ENCODE data around the gene CTF1. TPM values are rescaled to one million over a fixed set of nuclear protein-coding genes. Genes with fewer than 3 reads are reported as not detected.

The CTF1 gene
- total and polyA plus RNA-seq, 7 donors = 0.46 to 6.9 (median 3.6) TPM

DNA sequence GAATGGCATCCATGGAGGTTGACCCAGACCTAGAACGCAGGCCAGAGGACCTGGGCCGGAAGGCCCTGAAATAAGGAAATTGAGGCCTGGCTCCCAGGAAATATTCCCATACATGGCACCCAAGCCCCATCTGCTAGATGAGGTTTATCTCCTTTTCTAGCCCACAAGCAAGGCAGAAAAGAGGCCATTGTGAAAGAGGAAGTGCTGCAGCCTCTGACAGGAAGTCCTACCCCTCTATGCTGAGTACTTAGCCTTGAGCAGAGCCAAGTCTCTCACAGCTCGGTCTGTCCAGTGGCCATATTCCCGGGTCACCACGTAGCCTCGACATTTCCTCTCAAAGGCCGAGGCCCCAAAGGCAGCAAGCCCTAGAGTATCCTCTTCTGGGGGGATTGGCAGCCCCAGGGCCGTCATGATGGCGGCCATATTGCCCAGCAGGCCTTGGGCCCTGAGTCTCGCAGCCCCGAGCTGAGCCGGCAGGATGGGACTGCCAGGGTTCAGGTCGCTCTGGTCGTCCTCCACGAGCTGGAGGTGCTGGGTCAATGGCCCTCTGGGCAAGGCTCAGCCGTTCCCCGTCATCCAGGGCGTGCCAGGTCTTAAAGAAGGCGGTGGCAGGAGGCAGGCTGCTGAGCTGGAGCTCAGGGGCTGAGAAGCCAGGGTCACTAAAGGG is 7.8 kb downstream of the CTF1 start:
- Histone ChIP-seq H3K27me3 (no peaks in the 10 kb centered on the region), H3K36me3 (no peaks in the 10 kb centered on the region), H3K9me3 (no peaks in the 10 kb centered on the region), H3K4me1 (peaks cover 0 to 22% (median 18%) of the 10 kb centered on the region in 4 donors), H3K4me3 (no peak overlapping the region), H3K27ac (peak overlapping the region; percentile 33 to 92 (median 90))
- no peak for DNase-seq
- WGBS, 2 donors = 83 to 84% methylated on average over 19 of the region's 19 CpGs
- intact Hi-C loops (cut with DNase I) = no loop called here
- TF ChIP-seq CTCF (IDR thresholded peaks at IDR 0.05) (no peak), POLR2A (IDR thresholded peaks at IDR 0.05) (no peak), POLR2AphosphoS5 (IDR thresholded peaks at IDR 0.05) (no peak)

DNA sequence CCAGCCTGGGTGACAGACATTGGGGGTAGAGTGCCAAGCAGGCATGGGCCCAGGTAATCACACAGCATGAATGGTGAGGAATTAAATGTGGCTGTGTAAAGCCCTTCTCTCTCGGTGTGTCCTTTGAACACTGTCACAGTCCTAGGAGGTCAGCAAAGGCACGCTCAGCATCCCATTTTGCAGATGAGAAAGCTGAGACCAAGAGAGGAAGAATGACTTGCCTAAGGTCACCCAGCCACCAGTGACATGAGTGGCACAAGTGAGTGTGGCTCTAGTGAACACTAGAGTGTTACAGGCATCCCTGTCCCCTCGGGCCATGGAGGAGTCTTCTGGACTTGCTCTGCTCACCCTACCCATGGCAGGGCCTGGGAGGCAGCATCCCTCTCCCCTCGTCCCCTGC is 10.7 kb downstream of the CTF1 start:
- WGBS, 2 donors = 84 to 93% methylated on average over 4 of the region's 4 CpGs
- no peak overlapping the region for H3K27ac ChIP-seq
- intact Hi-C loops (cut with DNase I) = no loop called here
- DNase-seq = no peak
- TF ChIP-seq POLR2A (IDR thresholded peaks at IDR 0.05) = no peak
- no peak for TF ChIP-seq CTCF (IDR thresholded peaks at IDR 0.05)
- no peak for TF ChIP-seq EP300 (IDR thresholded peaks at IDR 0.05)
- H3K4me3 ChIP-seq = no peak overlapping the region
- H3K27me3 ChIP-seq = no peaks in the 10 kb centered on the region
- no peaks in the 10 kb centered on the region for H3K9me3 ChIP-seq
- H3K36me3 ChIP-seq = no peaks in the 10 kb centered on the region
- H3K4me1 ChIP-seq = peaks cover 0 to 12% (median 7%) of the 10 kb centered on the region in 4 donors

DNA sequence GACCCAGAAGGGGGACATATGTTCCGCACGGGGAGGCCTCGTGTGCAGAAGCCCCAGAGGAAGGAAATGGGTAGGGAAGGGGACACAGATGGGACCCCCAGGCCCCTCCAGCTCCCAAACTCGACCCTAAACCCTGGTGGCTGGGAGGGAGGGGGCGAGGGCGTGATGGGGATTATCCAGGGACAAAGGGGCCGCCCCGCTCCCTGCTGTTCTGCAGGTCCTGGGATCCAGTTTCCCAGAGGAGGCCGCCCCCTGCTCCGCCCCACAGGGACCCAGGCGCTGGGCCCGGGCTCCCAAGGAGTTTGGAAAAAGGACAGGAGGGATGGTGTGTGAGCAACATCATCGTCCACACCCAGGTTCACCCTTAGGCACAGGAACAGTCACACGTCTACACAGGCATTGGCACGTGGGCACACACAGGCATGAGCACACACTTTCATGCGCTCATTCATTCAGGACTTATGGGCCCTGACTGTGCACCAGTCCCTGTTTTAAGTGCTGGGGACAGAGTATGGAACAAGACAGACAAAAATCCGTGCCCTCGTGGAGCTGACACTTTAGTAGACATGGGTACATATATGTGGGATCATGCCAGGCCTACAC is 14.1 kb downstream of the CTF1 start:
- Histone ChIP-seq H3K9me3 (no peaks in the 10 kb centered on the region), H3K4me1 (no peaks in the 10 kb centered on the region), H3K4me3 (no peak overlapping the region), H3K36me3 (no peaks in the 10 kb centered on the region), H3K27ac (no peak overlapping the region), H3K27me3 (no peaks in the 10 kb centered on the region)
- intact Hi-C loops (cut with DNase I) = no loop called here
- TF ChIP-seq CTCF (IDR thresholded peaks at IDR 0.05) = no peak
- TF ChIP-seq EP300 (IDR thresholded peaks at IDR 0.05) = no peak
- TF ChIP-seq POLR2A (IDR thresholded peaks at IDR 0.05) = no peak
- TF ChIP-seq POLR2AphosphoS5 (IDR thresholded peaks at IDR 0.05) = no peak
- 77 to 83% methylated on average over 18 of the region's 18 CpGs for WGBS, 2 donors
- no peak for DNase-seq

- Histone ChIP-seq H3K4me1 (no peaks in the 10 kb centered on the region), H3K9me3 (no peaks in the 10 kb centered on the region), H3K36me3 (no peaks in the 10 kb centered on the region), H3K4me3 (no peak overlapping the region), H3K27me3 (no peaks in the 10 kb centered on the region), H3K27ac (no peak overlapping the region)
- TF ChIP-seq EP300 (IDR thresholded peaks at IDR 0.05) = no peak
- no peak for TF ChIP-seq POLR2AphosphoS5 (IDR thresholded peaks at IDR 0.05)
- no peak for TF ChIP-seq POLR2A (IDR thresholded peaks at IDR 0.05)
- TF ChIP-seq CTCF (IDR thresholded peaks at IDR 0.05) = no peak
- intact Hi-C loops (cut with DNase I) = no loop called here
- 92 to 93% methylated on average over 6 of the region's 6 CpGs for WGBS, 2 donors
- DNase-seq = no peak
Measured at GRCh38 chr16:30912794-30913412, 16.5 kb downstream of the CTF1 start.

All from sigmoid colon (tissue), 7 donors.